GM18511 (cell line): ENCODE measurements around the gene KLHL10.
"Not testable (repeated sequence)": the region's sequence is repeated elsewhere in the genome, so short reads cannot be mapped to it uniquely, and the experiment has no call there.

Source experiments
- ATAC-seq: cut with Tn5 transposase; IDR thresholded peaks from one replicate; pipeline ENCODE4 v1.9.1; 2021; ENCODE audit warnings: mild to moderate bottlenecking, moderate library complexity; ENCODE audit not compliant: unreplicated experiment

Gene KLHL10

DNA sequence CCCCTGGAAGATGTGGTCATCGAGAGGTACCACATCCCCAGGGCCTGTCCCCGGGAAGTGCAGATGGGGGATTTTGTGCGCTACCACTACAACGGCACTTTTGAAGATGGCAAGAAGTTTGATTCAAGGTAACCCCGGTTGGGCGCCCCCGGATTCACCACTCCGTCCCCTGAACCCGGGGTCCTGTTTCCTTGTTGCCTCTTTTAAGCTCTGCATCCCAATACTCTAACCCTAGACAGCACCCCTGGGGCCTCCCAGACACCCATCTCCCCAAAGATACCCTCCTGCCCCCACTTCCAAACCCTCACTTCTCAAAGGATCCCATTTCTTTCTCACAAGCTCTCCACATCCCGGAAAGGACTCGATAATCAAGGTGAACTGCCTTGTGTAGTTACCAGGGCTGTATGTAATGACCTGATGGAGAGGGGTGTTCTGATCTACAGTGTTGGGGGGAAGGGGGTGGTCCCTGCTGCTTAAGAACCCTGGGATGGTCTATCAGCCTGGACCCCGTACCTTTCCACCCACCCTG is 24.4 kb upstream of the KLHL10 start:
- ATAC-seq: no peak

DNA sequence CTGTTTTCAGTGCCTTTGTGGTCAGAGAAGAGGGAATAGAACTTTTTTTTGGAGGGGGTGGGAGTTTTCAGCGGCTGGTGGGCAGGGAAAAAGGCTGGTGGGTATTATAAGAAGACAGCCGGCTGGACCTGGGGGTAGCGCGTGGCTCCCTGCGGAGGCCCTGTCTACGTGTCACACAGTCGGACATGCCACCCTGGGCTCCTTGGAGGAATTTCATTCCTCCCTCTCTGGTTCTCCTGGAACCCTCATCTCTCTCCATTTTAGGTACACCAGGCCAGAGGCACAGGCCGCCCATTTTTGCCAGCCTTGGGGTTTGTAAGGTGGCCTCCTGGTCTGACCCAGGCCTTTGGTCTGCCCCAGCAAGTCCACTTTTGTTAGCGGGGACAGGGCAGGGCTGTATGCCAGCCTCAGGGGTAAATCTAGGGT is 23.9 kb upstream of the KLHL10 start:
- ATAC-seq: no peak

DNA sequence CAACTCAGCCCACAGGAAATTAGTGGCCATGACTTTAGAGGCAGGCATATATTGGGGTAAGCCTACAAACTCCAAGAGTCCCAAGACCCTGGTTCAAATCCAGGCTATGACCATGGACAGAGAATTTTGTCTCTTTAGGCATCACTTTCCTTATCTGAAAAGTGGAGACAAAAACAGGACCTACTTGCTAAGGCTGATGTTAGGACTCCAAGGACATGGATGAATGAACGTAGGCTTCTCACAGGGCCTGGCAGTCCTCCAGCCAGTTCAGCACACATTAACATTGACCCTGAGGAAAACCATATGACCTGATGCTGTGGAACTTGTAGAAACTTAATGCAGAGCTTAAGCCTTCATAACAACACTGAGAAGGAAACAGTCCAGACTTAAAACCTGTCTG is 23.4 kb upstream of the KLHL10 start:
- no peak for ATAC-seq

DNA sequence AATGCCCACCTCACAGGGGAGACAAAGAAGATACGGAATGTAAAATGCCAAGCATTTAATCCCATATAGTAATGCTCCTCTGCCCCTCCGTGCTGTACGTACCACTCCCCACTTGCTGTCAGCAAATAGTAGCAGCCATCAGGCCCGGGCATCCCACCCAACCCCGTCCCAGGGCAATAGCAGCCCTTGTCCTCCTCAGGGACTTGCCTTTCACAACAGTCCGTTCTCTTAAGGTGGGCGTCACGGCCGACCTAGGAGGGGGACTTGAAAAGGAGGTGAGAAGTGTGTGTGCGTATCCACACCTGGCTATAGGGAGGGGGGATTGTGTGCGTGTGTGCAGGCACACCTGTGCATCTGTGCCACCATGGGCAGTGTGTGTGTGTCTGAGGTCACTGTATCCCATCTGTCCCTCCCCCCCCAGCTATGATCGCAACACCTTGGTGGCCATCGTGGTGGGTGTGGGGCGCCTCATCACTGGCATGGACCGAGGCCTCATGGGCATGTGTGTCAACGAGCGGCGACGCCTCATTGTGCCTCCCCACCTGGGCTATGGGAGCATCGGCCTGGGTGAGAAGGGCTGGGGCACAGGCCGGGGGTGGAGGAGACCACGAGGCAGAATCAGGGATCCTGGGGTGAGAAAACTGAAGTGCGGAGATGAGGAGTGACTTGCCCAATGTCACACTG is 20.8 kb upstream of the KLHL10 start:
- no peak for ATAC-seq

DNA sequence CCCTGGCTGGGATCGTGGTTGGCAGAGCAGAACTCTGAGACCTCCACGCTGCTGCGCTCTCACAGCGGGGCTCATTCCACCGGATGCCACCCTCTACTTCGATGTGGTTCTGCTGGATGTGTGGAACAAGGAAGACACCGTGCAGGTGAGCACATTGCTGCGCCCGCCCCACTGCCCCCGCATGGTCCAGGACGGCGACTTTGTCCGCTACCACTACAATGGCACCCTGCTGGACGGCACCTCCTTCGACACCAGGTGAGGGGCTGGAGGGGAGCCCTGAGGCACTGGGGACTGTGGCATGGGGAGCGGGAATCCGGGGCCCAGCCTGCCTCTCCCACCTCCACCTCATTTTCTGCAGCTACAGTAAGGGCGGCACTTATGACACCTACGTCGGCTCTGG is 19.6 kb upstream of the KLHL10 start:
- ATAC-seq: no peak

DNA sequence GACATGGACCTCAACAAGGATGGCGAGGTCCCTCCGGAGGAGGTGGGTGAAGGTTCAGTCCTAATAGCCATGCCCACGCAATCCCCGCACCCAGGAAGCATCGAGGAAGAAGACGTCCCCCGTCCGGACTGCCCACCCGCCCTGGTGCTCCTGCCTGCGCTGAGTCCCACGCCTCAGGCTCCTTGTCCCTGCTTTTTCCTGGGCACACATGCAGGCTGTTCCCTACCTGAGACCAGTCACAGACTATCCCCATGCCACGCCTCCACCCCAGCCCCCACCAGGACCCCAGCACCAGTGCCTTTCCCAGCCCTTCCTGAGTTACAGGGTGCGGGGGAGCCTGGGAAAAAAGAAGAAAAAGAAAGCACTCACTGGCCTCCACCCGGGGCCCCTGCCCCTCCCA is 15.8 kb upstream of the KLHL10 start:
- ATAC-seq: no peak

DNA sequence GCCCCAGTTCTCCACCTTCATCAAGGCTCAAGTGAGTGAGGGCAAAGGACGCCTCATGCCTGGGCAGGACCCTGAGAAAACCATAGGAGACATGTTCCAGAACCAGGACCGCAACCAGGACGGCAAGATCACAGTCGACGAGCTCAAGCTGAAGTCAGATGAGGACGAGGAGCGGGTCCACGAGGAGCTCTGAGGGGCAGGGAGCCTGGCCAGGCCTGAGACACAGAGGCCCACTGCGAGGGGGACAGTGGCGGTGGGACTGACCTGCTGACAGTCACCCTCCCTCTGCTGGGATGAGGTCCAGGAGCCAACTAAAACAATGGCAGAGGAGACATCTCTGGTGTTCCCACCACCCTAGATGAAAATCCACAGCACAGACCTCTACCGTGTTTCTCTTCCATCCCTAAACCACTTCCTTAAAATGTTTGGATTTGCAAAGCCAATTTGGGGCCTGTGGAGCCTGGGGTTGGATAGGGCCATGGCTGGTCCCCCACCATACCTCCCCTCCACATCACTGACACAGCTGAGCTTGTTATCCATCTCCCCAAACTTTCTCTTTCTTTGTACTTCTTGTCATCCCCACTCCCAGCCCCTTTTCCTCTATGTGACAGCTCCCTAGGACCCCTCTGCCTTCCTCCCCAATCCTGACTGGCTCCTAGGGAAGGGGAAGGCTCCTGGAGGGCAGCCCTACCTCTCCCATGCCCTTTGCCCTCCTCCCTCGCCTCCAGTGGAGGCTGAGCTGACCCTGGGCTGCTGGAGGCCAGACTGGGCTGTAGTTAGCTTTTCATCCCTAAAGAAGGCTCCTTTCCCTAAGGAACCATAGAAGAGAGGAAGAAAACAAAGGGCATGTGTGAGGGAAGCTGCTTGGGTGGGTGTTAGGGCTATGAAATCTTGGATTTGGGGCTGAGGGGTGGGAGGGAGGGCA is 15.1 kb upstream of the KLHL10 start:
- ATAC-seq: no peak

DNA sequence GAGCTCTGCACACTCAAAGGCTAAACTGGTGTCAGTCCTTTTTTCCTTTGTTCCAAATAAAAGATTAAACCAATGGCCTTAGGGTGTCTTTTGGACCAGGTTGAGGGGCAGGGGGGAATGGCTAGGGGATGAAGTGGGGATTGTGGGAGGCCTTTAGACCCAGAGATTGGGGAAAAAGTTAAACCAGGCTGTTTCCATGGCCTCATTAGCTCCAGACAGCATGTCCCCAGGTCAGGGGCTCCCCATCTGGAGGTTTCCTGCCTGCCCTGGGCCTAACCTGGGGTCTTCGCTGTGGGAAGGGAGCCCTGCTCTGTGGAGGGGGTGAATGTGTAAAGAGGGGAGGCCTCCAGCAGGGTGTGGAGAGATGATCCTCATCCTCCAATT is 14.5 kb upstream of the KLHL10 start:
- no peak for ATAC-seq

DNA sequence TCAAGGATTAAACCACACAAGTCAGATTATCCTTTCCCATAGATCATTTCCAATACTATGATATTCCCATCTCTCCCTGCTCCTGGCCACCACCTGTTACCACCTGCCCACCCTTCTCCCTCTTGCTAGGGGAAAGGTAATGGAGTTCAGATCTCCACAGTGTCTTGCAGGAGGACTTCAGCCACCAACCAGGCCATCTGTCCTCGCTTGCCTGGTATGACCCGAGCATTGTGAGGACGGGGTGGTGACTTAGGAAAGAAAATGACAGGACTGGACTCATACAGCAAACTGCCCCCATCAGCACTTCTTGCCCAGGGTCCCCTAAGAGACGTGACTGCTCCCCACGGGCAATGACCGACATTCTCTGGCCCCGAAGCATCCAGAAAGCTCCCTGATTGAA is 14.0 kb upstream of the KLHL10 start:
- ATAC-seq: no peak

DNA sequence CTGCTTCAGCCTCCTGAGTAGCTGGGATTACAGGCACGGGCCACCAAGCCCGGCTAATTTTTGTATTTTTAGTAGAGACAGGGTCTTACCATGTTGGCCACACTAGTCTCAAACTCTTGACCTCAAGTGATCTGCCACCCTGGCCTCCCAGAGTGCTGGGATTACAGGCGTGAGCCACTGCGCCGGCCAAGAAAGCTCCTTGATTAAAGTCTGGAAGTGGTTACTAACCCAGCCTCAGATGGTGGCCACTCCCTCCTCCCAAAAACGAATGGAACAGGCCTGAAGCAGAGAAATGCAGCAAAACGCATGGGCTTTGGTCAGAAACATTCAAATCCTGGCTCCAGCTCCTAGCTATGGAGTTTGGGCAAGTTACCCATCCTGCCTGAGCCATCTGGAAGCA is 13.5 kb upstream of the KLHL10 start:
- ATAC-seq: no peak

DNA sequence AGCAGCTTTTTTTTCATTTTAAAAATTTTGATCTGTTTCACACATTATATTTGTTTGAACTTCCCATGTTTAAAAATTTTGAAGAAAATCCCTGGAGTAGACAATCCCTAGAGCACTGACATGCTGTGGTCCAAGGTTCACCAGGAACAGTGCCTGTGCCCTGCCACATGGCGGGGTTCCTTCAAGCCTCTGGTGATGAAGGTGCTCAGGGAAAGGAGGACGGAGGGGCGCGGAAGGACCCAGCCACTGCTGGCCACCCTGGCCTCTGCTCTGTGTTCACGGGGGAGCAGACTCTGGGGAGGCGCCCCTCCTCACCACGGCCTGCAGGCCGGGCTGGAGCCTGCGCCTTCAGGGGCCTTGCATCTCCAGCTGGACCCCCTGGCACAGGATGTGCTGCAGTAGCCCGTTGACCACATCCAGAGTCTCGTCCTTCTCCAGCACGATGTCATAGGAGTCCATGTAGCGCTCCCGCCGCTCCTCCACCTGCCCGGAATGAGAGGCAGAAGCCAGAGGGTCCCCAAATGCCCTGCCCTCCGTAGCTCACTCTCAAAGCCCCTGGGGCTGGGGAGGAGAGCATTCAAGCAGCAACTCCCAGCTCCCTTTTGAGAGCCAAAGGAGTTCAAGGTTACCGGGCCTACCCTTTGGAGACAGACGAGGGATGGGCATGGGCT is 12.3 kb upstream of the KLHL10 start:
- no peak for ATAC-seq

DNA sequence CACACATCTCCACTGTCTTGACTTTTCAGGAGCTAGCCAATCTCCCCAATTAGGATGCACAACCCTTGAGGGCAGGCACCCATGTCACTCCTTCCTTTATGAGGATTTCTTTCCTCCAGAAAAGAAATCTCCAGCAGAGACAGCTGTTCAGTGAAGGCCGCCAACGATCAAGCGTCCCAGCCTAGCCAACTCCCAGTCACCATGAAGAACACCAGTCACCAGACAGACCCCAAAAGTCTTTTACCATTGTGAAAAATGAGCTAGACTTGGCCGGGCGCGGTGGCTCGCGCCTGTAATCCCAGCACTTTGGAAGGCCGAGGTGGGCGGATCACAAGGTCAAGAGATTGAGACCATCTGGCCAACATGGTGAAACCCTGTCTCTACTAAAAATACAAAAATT is 7.7 kb upstream of the KLHL10 start:
- not testable (repeated sequence) for ATAC-seq

DNA sequence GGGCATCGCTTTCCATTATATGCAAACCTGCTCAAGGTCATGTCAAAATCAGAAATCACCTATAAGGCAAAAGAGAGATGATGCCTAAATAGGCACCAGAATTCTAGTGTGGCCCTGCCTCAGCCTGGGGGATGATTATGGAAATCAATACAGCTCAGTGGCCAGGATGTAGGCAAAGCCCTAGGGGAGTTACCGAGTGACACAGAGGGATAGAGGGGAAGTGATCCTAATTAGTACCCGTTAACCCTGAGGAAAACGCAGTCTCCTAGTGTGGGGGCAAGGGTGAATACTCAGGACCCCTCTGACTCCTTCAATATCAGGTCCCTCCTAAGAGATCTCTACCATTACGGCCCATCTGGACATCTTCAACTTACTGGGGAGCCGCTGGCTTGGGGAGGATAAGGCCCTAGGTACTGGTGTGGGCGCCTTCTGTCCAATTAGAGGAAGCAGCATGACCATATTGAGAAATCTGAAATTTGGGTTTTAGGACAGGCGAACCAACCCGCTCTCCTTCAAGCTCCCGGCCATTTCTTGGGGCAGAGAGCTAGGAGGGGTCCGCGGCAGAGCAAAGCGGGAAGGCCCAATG is 2.3 kb upstream of the KLHL10 start:
- ATAC-seq: no peak

DNA sequence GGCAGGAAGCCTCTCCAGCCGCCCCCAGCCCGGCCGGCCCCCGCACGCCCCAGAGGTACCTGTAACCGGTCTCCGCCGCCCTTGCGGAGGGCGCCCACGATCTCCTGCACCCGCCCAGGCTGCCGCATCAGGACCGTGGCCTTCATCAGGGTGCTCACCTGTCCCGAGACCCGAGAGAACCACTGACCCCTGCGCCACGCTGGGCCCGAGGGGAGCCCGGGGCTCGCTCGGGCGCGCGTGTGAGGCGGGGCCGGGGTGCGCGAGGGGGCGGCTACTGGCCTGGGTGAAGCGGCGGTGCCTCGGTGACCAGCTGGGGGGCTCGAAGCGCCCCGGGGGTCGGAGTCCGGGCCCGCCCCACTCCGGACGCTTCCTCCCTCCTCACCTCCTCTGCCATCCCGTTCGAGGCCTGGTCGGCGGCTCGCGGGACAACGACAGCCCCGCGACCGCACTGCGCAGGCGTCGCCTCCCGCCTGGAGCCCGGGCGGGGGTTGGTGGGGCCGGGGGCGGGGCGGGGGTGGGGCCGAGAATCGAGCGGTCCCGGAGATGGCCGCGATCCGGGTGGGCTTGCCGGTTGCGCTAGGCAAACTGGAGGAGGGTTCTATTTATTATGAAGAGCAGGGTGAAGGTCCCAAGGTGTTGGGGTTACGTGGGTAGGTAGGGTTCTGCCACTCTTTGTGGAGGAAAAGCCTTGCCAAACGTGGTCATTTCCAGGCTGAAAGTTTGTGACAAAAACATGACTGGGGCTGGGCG is 1.6 kb upstream of the KLHL10 start, which contains the start of gene NT5C3B:
Gene NT5C3B, minus strand, starts transcription at position 433 of the 750 bp plus-strand sequence. Its CDS starts 39 bp downstream, at position 394.
- ATAC-seq: no peak

DNA sequence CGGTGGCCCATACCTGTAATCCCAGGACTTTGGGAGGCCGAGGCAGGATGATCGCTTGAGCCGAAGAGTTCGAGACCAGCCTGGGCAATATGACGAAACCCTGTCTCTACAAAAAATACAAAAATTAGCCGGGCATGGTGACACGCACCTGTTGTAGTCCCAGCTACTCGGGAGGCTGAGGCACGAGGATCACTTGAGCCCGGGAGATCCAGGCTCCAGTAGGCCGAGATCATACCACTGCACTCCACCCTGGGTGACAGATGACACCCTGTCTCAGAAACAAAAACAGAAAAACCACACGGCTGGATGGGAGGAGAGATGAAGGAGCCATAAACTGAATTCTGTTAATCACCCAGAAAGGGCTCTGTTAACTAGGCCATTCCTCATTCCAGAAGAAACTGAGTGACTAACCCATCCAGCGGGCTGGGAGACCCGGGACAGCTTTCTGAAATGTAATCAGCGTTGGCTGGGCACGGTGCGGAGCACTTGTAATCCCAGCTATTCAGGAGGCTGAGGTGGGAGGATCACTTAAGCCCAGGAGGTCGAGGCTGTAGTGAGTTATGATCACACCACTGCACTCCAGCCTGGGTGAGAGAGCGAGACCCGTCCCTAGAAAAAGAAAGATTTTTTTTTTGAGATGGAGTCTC is 952 bp upstream of the KLHL10 start:
- ATAC-seq: no peak

DNA sequence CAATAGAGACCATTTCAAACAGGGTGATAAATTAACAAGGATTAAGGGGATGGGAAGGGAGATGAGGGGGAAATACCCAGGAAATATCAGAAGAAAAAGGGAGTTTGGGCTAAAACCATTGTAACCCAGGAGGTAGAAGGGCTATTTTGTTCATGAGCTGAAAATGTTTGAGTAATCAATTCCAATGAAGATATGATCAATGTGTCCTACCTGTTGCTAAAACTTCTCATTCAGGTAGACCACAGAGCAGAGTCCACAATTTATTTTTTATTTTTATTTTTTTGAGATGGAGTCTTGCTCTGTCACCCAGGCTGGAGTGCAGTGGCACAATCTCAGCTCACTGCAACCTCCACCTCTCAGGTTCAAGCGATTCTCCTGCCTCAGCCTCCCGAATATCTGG is 1.8 kb downstream of the KLHL10 start:
- not testable (repeated sequence) for ATAC-seq

DNA sequence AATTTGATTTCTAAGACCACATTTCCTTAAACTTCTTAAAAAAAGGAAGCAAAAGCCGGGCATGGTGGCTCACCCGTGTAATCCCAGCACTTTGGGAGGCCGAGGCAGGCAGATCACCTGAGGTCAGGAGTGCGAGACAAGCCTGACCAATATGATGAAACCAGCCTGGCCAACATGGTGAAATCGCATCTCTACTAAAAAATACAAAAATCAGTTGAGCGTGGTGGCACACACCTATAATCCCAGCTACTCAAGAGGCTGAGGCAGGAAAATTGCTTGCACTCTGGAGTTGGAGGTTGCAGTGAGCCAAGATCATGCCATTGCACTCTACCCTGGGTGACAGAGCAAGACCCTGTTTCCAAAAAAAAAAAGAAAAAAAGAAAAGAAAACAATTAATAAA is 3.2 kb downstream of the KLHL10 start:
- ATAC-seq: not testable (repeated sequence)

DNA sequence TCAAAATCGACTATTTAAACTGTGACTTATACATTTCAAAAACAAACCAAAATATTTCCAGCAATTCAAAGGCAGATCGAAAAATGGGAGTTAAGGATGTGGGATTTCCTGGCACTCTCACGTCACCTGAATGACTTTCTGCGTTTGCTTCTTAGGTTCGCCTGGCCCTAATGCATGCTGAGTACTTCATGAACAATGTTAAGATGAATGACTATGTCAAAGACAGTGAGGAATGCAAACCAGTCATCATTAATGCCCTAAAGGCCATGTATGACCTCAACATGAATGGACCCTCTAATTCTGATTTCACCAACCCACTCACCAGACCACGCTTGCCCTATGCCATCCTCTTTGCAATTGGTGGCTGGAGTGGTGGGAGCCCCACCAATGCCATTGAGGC is 7.3 kb downstream of the KLHL10 start:
- ATAC-seq: no peak

DNA sequence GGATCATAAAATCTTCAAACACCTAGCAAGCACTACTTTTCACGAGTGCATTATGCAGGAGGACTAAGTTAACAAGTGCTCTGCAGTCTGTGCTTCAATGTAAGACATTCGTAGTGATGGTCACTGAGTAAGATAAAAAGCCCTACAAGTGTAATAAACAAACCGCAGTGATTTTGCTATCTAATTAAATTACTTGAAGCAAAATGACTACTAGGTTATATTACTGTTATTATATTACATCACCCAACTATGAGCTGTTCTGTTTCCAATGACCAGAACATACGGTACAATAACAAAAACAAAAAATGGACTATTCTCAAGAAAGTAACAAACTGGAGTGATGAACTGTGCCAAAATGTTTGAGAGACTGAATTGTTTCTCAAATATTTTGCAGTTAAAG is 11.2 kb downstream of the KLHL10 start:
- no peak for ATAC-seq
